NT2/D1 (cell line): ENCODE data around the gene UBAC2.
A peak's percentile ranks its signal among the peaks of the same experiment; 100 is the strongest.

Experiments
- DNase-seq: peaks from one replicate; pipeline ENCODE4 v3.0.0-alpha.2; 2011; ENCODE audit warnings: low read depth, low spot score
- H3K27me3 ChIP-seq: 2 replicates; pipeline ENCODE4 v1.6.0; 2011; ENCODE audit warnings: mild to moderate bottlenecking; ENCODE audit not compliant: insufficient read length, insufficient read depth
- H3K36me3 ChIP-seq: 2 replicates; pipeline ENCODE4 v1.6.1; 2011; ENCODE audit warnings: mild to moderate bottlenecking, low read length, mixed read lengths; ENCODE audit not compliant: insufficient read depth, insufficient read length
- H3K4me1 ChIP-seq: 2 replicates; pipeline ENCODE4 v1.5.1; 2011; ENCODE audit not compliant: insufficient read depth, insufficient read length
- H3K4me3 ChIP-seq: 2 replicates; pipeline ENCODE4 v1.5.1; 2011; ENCODE audit warnings: low read depth; ENCODE audit not compliant: insufficient read length
- H3K9ac ChIP-seq: 2 replicates; pipeline ENCODE4 v1.6.0; 2011; ENCODE audit warnings: low read depth; ENCODE audit not compliant: insufficient read length
- H3K9me3 ChIP-seq: 2 replicates; pipeline ENCODE4 v1.5.1; 2011; ENCODE audit warnings: mild to moderate bottlenecking, low read length; ENCODE audit not compliant: insufficient read depth
- SUZ12 ChIP-seq: IDR thresholded peaks from 2 replicates; pipeline ENCODE4 v1.6.1; 2011; ENCODE audit not compliant: insufficient read length, insufficient read depth; ENCODE audit errors: extremely low read depth
- YY1 ChIP-seq: IDR thresholded peaks from 2 replicates; pipeline ENCODE4 v1.6.1; 2011; ENCODE audit not compliant: insufficient read length, insufficient read depth
- ZNF274 ChIP-seq: IDR thresholded peaks from 2 replicates; pipeline ENCODE4 v1.6.1; 2011; ENCODE audit warnings: mild to moderate bottlenecking, low read depth, low read length

The UBAC2 gene

GRCh38 chr13:99414048-99414995, 213.7 kb downstream of the UBAC2 start:
- Histone ChIP-seq H3K9ac (no peak overlapping the region), H3K9me3 (no peaks in the 10 kb centered on the region; the same call in 1 of the 2 replicates), H3K36me3 (no peaks in the 10 kb centered on the region), H3K4me3 (no peak overlapping the region), H3K27me3 (no peaks in the 10 kb centered on the region), H3K4me1 (peaks cover 9% of the 10 kb centered on the region)
- DNase-seq, result no peak
- TF ChIP-seq ZNF274, result no peak
- no peak for TF ChIP-seq SUZ12
- TF ChIP-seq YY1, result no peak

GRCh38 chr13:99415014-99415650, 214.5 kb downstream of the UBAC2 start:
- TF ChIP-seq ZNF274 (no peak), SUZ12 (no peak), YY1 (no peak)
- Histone ChIP-seq H3K9me3 (no peaks in the 10 kb centered on the region; the same call in 1 of the 2 replicates), H3K9ac (no peak overlapping the region), H3K4me3 (no peak overlapping the region), H3K4me1 (peaks cover 9% of the 10 kb centered on the region), H3K27me3 (no peaks in the 10 kb centered on the region), H3K36me3 (no peaks in the 10 kb centered on the region)
- no peak for DNase-seq

- TF ChIP-seq SUZ12 (no peak), YY1 (no peak), ZNF274 (no peak)
- Histone ChIP-seq H3K4me1 (peaks cover 9% of the 10 kb centered on the region), H3K36me3 (no peaks in the 10 kb centered on the region), H3K9me3 (no peaks in the 10 kb centered on the region; the same call in 1 of the 2 replicates), H3K9ac (no peak overlapping the region), H3K27me3 (no peaks in the 10 kb centered on the region), H3K4me3 (no peak overlapping the region)
- DNase-seq, result no peak
Measured at GRCh38 chr13:99415851-99416331, 215.2 kb downstream of the UBAC2 start.

- Histone ChIP-seq H3K36me3 (no peaks in the 10 kb centered on the region), H3K4me3 (no peak overlapping the region), H3K9ac (no peak overlapping the region), H3K9me3 (no peaks in the 10 kb centered on the region; the same call in 1 of the 2 replicates), H3K27me3 (no peaks in the 10 kb centered on the region), H3K4me1 (peaks cover 9% of the 10 kb centered on the region)
- TF ChIP-seq ZNF274 (no peak), YY1 (no peak), SUZ12 (no peak)
- no peak for DNase-seq
Measured at GRCh38 chr13:99416411-99417121, 215.9 kb downstream of the UBAC2 start.

- TF ChIP-seq ZNF274, result no peak
- TF ChIP-seq SUZ12, result no peak
- no peak for TF ChIP-seq YY1
- Histone ChIP-seq H3K4me1 (peaks cover 9% of the 10 kb centered on the region), H3K27me3 (no peaks in the 10 kb centered on the region), H3K4me3 (no peak overlapping the region), H3K9ac (peak overlapping the region; percentile 11), H3K36me3 (no peaks in the 10 kb centered on the region), H3K9me3 (no peaks in the 10 kb centered on the region; the same call in 1 of the 2 replicates)
- DNase-seq, result no peak
Measured at GRCh38 chr13:99417201-99418102, 216.8 kb downstream of the UBAC2 start.

GRCh38 chr13:99418103-99418842, 217.6 kb downstream of the UBAC2 start:
- DNase-seq, result no peak
- Histone ChIP-seq H3K36me3 (no peaks in the 10 kb centered on the region), H3K9me3 (no peaks in the 10 kb centered on the region), H3K4me3 (no peak overlapping the region), H3K9ac (no peak overlapping the region), H3K27me3 (no peaks in the 10 kb centered on the region), H3K4me1 (peaks cover 9% of the 10 kb centered on the region)
- TF ChIP-seq SUZ12 (no peak), ZNF274 (no peak), YY1 (no peak)
